Activated CD4-positive, alpha-beta T cell treated with anti-CD3 and anti-CD28 coated beads for 1 hour (primary cell): Measurements from ENCODE around the gene MRTO4.
"Not testable (repeated sequence)": the region's sequence is repeated elsewhere in the genome, so short reads cannot be mapped to it uniquely, and the experiment has no call there.

ENCODE experiments used
- DNase-seq: peaks from one replicate; pipeline ENCODE4 v3.0.0-alpha.2; 2020

Gene MRTO4

DNA sequence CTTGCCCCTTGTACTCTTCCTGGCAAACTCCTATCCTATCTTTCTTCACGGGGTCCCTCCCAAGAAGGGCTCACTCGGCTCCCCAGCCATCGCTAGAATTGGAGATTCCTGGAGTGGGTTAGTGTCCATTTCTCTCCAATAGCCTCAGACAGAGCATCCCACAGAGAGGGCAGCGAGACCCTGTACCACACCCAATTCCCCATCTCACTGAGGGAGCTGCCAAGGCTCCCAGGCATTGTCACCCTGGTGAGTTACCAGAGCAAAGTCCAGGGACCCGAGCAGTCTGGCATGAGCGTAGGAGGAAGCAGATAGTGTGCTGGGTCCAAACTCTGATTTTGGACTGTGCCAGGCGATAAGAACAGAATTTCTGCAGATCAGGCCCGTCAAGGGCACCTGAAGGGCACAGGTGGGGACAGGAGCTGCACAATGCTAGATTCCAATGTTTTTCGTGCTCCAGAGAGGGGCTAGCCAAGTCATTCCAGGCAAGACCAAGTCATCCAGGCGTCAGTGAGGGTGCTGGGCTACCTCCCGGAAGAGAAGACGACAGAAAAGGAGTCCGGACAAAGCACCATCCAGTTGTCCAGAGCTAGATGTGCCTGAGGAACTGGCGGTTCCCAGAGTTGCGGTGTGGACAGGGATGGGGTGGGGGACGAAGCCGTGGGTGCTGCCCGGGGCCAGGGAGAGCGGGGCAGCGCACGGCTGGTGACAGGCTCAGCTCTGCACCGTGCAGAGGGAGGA lies 21.7 kb downstream of the MRTO4 start:
- DNase-seq: no peak

DNA sequence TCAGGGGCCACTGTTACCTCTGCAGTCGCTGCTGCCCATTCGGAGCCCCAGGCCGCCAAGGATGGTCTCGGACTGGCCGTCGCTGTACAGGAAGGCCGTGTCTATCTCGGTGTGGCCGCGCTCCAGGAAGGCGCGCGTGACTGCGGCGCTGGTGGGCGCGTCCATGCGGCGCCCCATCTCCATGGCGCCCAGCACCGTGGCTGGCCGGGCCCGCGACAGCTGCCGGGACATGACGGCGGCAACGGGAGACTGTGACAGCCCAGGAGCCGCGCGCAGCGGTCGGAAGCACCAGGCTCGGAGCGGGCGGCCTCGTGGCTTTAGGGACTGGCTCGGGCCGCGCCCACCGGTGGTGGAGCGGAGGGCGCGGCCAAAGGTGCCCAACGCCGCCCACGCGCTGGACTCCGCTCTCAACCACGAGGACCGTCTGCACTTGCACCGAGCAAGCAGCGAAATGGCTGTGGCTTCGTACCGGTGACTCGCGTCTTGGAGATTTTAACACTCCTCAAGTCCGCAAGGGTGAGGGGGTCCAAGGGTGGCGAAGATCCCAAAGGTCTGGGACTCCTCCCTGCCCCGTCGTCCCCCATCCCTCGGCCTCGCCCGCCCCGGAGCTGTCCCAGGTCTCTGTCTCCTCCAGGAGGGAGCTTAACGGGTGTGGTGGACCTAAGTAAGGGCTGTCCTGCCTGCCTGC lies 22.4 kb downstream of the MRTO4 start:
- not testable (repeated sequence) for DNase-seq

DNA sequence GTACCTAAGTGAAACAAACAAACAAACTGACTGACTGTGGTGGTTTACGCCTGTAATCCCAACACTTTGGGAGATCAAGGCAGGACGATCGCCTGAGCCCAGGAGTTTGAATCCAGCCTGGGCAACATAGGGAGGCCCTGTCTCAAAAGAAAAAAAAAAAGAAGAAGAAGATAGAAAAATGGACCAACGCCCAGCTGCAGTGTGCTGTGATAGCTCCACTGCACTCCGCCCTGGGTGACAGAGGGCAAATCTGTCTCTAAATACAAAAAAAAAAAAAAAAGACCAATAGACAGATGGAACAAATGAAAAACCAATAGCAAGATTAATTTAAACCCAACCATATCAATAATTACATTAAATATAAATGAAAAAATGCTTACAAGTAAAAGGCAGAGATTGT lies 23.0 kb downstream of the MRTO4 start:
- no peak for DNase-seq

DNA sequence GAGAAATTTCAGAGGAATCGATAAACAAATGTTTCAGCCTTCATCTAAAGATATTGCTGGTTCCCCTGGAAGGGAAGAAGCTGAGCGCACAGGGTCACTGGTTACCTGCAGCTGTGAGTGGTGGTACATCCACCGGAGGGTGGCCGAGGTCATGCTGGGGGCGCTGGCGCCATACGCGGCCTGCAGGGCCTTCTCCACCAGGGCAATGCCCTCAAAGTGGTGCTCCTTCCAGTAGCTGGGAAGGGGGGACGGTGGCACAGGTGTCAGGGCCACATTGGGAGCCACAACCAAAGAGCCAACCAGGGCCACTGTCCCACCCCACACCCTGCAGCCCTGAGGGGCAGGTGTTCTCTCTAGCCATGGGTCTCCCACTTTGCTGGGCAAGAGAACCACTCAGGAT lies 32.3 kb downstream of the MRTO4 start:
- DNase-seq: no peak

DNA sequence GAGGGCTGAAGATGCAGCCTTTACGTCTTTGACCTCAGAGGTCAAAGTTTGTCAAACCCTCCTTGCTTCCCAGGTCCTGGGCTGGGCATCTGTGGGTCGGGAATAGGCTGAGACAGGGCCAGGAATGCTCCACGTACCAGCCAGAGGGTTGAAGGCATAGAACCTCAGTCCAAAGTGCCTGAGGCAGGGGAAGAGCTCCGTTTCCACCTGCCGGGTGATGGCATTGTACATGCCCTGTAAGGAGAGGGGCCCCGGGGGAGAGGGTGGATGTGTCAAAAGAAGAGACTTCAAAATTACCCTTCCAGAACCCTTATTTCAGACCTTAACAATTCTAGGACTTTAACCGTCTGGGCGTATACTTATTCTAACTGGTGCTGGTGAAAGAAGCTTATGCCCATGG lies 33.3 kb downstream of the MRTO4 start:
- DNase-seq: no peak

DNA sequence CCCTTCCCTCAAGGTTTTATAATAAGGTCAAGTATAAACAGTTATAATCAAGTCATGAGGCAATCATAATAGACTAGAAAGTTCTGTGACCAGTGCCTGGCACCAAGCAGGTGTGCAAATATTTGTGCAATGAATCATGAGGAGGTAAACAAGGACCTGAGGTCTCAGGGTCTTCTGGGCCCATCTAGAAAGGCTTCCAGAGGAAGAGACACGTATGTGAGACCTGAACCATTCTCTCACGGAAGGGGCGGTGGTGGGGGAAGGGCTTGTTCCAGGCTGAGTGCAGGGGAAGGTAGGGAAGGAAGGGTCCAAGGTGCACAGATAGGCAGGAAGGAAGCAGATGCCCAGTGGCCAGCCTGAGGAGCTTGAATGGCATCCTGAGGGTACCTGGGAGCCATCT lies 33.8 kb downstream of the MRTO4 start:
- DNase-seq: not testable (repeated sequence)

DNA sequence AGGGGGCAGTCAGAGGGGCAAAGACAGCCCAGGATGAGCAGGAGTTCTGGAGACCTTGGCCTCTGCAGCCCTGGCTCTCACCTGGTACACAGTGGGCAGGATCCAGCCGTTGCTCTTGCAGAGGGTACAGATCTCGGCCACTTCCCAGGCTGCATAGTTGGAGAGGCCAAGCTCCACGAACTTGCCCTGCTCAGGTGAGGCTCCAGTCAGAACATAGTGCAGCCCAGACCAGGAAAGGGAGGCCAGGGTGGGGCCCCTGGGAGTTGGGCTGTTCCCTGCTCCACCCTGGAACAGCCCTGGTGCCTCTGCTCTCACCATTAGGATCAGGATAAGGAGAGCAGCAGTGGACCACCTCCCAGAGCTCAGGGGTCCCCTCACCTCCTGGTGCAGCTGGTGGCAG lies 34.2 kb downstream of the MRTO4 start:
- not testable (repeated sequence) for DNase-seq

DNA sequence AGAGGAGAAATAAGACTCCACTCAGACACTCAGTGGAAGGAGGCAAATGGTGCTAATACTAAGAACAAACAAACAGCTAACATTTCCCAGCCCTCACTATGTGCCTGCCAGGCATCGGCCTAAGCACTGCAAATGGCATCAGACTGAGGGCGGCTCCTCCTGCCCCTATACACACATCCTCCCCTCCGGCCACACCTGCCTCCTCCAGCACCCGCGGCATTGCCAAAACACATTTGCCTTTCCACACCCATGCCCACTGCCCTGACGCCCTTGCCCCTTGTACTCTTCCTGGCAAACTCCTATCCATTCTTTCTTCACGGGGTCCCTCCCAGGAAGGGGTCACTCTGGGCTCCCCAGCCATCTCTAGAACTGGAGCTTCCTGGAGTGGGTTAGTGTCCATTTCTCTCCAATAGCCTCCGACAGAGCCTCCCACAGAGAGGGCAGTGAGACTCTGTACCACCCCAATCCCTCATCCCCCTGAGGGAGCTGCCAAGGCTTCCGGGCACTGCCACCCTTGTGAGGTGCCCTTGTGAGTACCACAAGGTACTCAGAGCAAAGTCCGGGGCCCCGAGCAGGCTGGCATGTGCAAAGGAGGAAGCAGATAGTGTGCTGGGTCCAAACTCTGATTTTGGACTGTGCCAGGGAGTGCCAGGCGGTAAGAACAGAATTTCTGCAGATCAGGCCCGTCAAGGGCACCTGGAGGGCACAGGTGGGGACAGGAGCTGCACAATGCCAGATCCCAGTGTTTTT lies 36.0 kb downstream of the MRTO4 start:
- DNase-seq: no peak

DNA sequence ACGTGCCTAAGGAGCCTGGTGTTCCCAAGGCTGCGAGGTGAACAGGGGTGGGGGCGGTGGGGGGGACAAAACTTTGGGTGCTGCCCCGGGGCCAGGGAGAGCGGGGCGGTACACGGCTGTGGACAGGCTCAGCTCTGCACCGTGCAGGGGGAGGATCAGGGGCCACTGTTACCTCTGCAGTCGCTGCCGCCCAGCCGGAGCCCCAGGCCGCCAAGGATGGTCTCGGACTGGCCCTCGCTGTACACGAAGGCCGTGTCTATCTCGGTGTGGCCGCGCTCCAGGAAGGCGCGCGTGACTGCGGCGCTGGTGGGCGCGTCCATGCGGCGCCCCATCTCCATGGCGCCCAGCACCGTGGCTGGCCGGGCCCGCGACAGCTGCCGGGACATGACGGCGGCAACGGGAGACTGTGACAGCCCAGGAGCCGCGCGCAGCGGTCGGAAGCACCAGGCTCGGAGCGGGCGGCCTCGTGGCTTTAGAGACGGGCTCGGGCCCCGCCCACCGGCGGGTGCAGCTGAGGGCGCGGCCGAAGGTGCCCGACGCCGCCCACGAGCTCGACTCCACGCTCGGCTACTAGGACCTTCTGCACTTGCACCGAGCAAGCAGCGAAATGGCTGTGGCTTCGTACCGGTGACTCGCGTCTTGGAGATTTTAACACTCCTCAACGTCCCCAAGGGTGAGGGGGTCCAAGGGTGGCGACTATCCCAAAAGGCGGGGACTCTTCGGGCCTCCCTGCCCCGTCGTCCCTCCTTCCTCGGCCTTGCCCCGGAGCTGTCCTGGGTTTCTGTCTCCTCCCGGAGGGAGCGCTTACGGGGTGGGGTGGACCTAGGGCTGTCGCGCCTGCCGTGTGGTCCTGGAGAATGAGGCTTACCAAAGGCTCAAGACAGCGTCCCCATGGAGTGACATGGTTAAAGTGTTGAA lies 37.0 kb downstream of the MRTO4 start, which contains the start of gene AKR7A3:
Gene AKR7A3 (minus strand): TSS at position 447 of the 918 bp plus-strand sequence. CDS start 61 bp downstream, at position 386.
- DNase-seq: peak; percentile 38

DNA sequence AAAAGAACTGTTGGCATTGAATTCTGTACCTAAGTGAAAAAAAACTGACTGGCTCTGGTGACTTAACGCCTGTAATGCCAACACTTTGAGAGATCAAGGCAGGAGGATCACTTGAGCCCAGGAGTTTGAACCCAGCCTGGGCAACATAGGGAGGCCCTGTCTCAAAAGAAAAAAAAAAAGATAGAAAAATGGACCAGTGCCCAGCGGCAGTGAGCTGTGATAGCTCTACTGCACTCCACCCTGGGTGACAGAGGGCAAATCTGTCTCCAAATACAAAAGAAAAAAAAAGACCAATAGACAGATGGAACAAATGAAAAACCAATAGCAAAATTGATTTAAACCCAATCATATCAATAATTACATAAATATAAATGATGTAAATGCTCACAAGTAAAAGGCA lies 37.6 kb downstream of the MRTO4 start:
- no peak for DNase-seq

DNA sequence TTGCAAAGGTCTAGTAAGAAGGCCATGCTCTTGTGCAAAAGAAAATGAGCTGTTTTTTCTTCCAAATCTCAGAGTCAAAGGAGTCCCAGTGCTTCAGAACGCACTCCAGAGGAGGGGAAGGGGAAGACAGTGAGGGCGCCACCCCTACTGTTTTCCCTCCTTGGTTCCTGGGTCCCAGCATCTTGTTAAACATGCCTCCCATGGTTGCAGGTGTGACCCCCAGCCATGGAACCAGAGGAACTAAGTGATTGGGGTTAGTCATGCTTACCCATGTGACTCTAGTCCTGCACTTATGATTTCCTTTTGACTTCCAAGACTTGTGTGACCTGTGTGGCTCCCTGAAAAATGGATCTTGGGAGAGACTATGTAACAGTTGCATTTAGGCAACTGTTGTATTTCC lies 43.0 kb downstream of the MRTO4 start:
- no peak for DNase-seq

DNA sequence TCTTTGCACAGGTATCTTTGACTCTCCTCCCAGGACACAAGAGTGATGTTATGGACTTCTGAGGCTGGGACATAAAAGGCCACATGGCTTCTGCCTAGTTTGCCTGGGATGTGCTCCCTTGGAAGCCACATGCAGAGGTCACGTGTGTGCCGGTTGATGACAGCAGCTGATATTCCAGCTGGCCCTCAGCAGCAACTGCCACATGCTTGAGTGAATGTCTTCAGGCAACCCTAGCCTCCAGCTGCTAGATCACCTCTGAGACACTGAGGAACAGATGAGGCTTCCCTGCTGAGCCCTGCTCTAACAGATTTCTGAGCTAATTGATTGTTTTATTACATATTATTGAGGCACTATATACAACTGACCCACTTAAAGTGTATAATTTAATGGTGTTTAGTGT lies 48.6 kb downstream of the MRTO4 start:
- no peak for DNase-seq

DNA sequence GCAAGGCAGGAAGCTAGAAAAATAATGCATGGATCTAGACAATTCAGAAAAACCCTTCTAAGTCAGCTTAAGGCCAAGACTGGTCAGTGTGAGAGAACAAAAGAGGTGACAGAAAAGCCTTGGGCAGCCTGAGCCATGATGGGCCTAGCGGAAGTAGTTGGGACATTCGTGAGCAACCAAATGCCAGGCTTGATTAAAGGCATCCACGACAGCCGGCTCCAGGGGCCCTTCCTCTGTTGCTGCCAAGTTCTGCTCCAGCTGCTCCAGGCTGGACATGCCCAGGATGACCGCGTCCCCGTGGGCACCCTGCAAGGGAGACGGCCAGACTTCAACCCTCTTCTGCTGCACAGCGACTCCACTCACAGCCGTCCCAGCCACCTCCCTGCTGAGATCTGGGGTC lies 52.5 kb downstream of the MRTO4 start:
- not testable (repeated sequence) for DNase-seq

DNA sequence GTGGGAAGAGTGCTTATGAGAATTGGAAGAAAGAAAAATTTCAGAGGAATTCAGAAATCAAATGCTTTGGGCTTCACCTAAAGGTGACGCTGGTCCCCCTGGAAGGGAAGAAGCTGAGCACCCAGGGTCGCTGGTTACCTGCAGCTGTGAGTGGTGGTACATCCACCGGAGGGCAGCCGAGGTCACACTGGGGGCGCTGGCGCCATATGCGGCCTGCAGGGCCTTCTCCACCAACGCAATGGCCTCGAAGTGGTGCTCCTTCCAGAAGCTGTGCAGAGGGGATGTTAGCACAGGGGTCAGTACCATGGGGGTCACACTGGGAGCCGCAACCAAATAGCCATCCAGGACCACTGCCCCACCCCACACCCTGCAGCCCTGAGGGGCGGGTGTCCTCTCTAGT lies 54.3 kb downstream of the MRTO4 start:
- no peak for DNase-seq

DNA sequence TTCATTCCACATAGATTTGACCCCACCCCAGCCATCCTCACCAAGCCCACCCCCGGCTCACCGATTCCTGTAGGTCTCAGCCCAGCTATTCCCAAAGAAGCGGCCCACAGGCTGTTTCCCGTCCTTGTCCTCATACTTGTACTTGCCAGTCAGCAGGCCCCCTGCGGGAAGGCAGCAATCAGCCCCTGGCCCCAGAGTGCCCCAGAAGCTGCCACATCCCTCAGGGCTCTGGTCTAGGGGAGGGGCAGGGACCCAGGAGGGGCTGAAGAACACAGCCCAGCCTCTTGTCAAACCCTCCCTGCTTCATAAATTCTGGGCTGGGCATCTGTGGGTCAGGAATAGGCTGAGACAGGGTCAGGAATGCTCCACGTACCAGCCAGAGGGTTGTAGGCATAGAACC lies 55.3 kb downstream of the MRTO4 start:
- no peak for DNase-seq

DNA sequence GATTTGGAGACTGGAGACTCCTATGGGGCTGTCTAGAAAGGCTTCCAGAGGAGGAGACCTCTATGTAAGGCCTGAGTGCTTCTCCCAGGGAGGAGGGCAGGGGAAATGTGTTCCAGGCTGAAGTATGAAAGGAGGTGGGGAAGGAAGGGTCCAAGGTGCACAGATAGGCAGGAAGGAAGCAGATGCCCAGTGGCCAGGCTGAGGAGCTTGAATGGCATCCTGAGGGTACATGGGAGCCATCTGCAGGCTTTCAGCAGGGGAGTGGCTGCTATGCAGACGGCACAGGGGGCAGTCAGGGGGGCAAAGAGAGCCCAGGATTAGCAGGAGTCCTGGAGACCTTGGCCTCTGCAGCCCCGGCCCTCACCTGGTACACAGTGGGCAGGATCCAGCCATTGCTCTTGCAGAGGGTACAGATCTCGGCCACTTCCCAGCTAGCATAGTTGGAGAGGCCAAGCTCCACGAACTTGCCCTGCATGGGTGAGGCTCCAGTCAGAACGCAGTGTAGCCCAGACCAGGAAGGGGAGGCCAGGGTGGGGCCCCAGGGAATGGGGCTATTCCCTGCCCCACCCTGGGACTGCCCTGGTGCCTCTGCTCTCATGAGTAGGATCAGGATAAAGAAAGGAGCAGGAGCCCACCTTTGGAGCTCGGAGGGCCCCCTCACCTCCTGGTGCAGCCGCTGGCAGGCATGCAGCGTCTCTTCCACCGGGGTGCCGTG lies 56.3 kb downstream of the MRTO4 start:
- DNase-seq: no peak

DNA sequence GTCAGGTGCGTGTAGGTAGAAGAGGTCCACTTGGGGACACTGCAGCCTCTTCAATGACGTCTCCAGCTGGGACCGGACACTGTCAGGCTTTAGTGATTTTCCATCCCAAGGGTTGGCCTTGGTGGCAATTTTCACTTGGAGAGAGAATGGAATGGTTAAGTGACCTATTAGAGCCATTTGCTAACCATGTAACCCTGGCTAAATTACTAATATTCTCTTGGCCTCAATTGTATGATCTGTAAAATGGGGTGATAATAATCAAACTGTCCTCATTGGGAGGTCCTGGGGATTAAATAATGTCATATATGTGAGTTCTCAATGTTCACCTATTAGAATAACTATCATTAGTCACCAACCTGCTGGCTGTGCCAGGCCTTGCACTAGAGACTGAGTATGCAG lies 56.9 kb downstream of the MRTO4 start:
- DNase-seq: no peak

DNA sequence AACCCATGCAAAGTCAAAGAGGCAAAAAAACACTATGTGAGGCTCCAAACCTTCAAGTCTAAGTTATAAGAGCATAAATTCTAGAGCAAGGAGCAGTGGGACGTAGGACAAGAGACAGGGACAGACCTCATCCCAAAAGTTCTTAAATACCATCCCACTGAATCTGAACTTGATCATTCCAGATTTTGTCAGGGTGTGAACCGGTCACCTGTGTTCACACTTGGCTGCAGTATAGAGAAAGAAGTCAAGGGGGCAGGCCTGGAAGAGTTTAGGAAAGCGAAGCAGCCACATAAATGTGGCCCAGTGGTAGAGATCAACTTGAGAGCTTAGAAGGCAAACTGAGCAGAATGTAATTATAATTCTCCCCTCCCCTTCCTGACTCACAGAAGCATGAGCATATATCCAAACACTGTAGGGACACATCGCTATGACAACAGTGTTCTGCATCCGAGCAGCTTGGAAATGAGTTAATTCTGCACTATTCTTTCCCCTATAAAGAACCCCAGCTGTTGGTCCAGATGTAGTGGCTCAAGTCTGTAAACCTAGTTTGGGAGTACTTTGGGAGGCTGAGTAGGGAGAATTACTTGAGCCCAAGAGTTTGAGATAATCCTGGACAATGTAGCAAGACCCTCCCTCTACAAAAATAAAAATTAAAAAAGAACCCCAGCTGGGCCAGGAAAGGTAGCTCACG lies 57.7 kb downstream of the MRTO4 start:
- no peak for DNase-seq
